OCI-LY7 (cell line): ENCODE data around the gene FERMT2.

Experiments used
- CTCF ChIP-seq: fragments of 200-600 bp; sonication (generic); conservative IDR thresholded peaks from 2 replicates; pipeline ENCODE4 v1.5.1; 2014; ENCODE audit warnings: mild to moderate bottlenecking, antibody characterized with exemption, low read length, moderate library complexity, mixed read lengths
- EZH2phosphoT487 ChIP-seq: fragments of 200-600 bp; sonication (generic); IDR thresholded peaks from 2 replicates; pipeline ENCODE4 v1.6.1; 2018; ENCODE audit warnings: low read depth, borderline replicate concordance, mild to moderate bottlenecking, mixed run types, antibody characterized with exemption, low read length, moderate library complexity, mixed read lengths

- TF ChIP-seq CTCF = no peak
- TF ChIP-seq EZH2phosphoT487 = no peak
Measured at GRCh38 chr14:52987042-52987441, 36.2 kb upstream of the FERMT2 start.
